Testis (tissue), 3 donors: Measurements from ENCODE around the gene RBM4. TPM values are rescaled to one million over a fixed set of nuclear protein-coding genes. Genes with fewer than 3 reads are reported as not detected.

Experiments used
- DNase-seq: peaks from one replicate; pipeline ENCODE4 v3.0.0-alpha.2; 2019
- H3K27ac ChIP-seq, 2 donors: fragments of 200-600 bp; sonication (generic); one replicate each; pipeline ENCODE4 v1.5.1; 2019
- H3K27me3 ChIP-seq: fragments of 200-600 bp; sonication (generic); one replicate; pipeline ENCODE4 v1.5.1; 2019
- H3K36me3 ChIP-seq: fragments of 200-600 bp; sonication (generic); one replicate; pipeline ENCODE4 v1.5.1; 2017; ENCODE audit warnings: low read depth; ENCODE audit errors: missing control alignments
- H3K4me1 ChIP-seq: fragments of 200-600 bp; sonication (generic); one replicate; pipeline ENCODE4 v1.5.1; 2019
- H3K4me3 ChIP-seq, 2 donors: fragments of 200-600 bp; sonication (generic); one replicate each; pipeline ENCODE4 v1.5.1; 2017 to 2019
- H3K9me3 ChIP-seq: fragments of 200-600 bp; sonication (generic); one replicate; pipeline ENCODE4 v1.5.1; 2017
- POLR2A ChIP-seq: fragments of 450-650 bp; IDR thresholded peaks from one replicate; pipeline ENCODE4 v1.6.1; 2017; ENCODE audit warnings: antibody characterized with exemption, mild to moderate bottlenecking, moderate library complexity
- WGBS, 2 donors: methylation state at CpG; one replicate each; pipeline ENCODE4 v1.1.5; 2018; 5-methylcytosine and 5-hydroxymethylcytosine counted together
- intact Hi-C: fragments of 100-400 bp; cut with DNase I; formaldehyde crosslinking; loops from one replicate; pipeline ENCODE4 v1.15.1; 2023; ENCODE audit warnings: low total_unique reads
- polyA plus RNA-seq: library from polyadenylated mRNA; stranded (reverse); fragments of 350-450 nt; fragmentation: Illumina TruSeq; extraction: RNeasy Lipid Tissue Mini Kit (QIAGEN cat#74804); gene quantifications from one replicate; pipeline ENCODE4 v1.2.3, GENCODE V29; 2014; ENCODE audit warnings: low read depth, low replicate concordance; ENCODE audit not compliant: insufficient read depth
- total RNA-seq, 2 donors: library from RNA; depleted of rRNA; stranded (reverse); fragments of >200 nt; gene quantifications; one replicate each; pipeline ENCODE4 v1.2.3, GENCODE V29; 2016
- TF ChIP-seq, protein P1 (sequence below), 3 experiments: fragments of 450-650 bp in 2 of 3; fragments of 200-600 bp in 1 of 3; sonication (generic) in 1 of 3; IDR thresholded peaks; one replicate each; pipeline ENCODE4 v1.5.1; 2016 to 2019; ENCODE audit warnings: antibody characterized with exemption in 3 of 3, mild to moderate bottlenecking in 2 of 3, moderate library complexity in 1 of 3

Gene RBM4
- total and polyA plus RNA-seq, 3 donors from 2014 or later: 95.2 to 137 (median 123) TPM

DNA sequence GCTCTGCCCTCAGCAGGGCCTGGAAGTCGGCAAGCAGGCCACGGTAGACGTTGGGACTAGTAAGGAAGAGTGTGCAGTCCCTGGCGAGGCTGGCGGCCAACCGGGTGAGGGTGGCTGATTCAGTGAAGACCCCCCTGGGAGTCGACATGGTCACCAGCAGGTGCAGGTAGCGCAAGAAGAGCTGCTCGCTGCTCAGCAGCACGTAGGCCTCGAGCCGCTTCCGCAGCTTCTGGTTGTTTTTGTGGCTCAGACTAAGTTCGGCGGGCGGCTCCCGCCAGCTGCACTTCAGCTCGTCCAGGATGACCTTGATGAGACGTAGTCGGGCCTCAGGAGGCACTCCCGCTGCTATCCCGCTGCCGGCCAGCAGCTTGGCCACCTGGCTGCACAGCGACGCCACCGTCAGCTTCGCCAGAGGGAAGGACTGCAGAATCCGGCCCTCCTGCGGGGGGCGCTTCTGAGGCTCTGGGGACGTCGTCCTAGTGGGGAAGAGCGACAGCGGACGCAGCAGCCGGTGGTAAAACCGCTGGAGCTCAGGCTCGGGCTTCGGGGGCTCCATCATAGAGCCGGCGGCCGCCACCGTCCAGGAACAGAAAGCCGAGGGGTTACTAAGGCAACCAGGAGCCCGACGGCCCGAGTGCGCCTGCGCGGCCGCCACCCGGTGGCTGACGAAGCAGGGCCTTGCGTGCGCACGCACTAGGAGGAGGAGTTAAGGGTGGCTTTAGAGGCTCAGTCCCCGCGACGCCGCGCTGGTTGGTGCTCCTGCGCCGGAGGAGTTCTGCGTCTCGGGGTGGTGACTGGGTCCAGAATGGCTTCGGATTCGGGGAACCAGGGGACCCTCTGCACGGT lies 45.8 kb upstream of the RBM4 start, which contains the start of the genes CCDC87 and CCS:
Gene CCDC87, minus strand, starts transcription at position 607 of the 846 bp plus-strand sequence. Its CDS starts 48 bp downstream, at position 559.
Gene CCS, plus strand, starts transcription at position 729 of the 846 bp plus-strand sequence. Its CDS starts 77 bp downstream, at position 806.
- peak; percentile 98 for DNase-seq
- Histone ChIP-seq H3K4me3 (peak within 1 kb of the TSS; percentile 58 to 71), H3K9me3 (no peaks in the 10 kb centered on the region), H3K27ac (peak within 1 kb of the TSS; percentile 71 to 84), H3K4me1 (peaks cover 24% of the 10 kb centered on the region), H3K27me3 (no peaks in the 10 kb centered on the region), H3K36me3 (no peaks in the 10 kb centered on the region)
- 4 to 9% methylated on average over 25 to 68 of the region's 68 CpGs for WGBS, 2 donors
- intact Hi-C loops: no loop called here
- peak; percentile 71 for TF ChIP-seq POLR2A
- TF ChIP-seq, protein P1, sequence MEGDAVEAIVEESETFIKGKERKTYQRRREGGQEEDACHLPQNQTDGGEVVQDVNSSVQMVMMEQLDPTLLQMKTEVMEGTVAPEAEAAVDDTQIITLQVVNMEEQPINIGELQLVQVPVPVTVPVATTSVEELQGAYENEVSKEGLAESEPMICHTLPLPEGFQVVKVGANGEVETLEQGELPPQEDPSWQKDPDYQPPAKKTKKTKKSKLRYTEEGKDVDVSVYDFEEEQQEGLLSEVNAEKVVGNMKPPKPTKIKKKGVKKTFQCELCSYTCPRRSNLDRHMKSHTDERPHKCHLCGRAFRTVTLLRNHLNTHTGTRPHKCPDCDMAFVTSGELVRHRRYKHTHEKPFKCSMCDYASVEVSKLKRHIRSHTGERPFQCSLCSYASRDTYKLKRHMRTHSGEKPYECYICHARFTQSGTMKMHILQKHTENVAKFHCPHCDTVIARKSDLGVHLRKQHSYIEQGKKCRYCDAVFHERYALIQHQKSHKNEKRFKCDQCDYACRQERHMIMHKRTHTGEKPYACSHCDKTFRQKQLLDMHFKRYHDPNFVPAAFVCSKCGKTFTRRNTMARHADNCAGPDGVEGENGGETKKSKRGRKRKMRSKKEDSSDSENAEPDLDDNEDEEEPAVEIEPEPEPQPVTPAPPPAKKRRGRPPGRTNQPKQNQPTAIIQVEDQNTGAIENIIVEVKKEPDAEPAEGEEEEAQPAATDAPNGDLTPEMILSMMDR (IDR thresholded peaks at IDR 0.05): peak; percentile 48 to 81 (median 78)

GRCh38 chr11:66593303-66593635 lies 45.2 kb upstream of the RBM4 start:
- Histone ChIP-seq H3K4me1 (peaks cover 24% of the 10 kb centered on the region), H3K27ac (peak overlapping the region; percentile 71 to 84), H3K4me3 (peak overlapping the region; percentile 58 to 71), H3K36me3 (no peaks in the 10 kb centered on the region), H3K9me3 (no peaks in the 10 kb centered on the region), H3K27me3 (no peaks in the 10 kb centered on the region)
- intact Hi-C loops: no loop called here
- TF ChIP-seq, protein P1 (IDR thresholded peaks at IDR 0.05): no peak
- no peak for TF ChIP-seq POLR2A
- 3 to 7% methylated on average over 11 to 12 of the region's 12 CpGs for WGBS, 2 donors
- DNase-seq: no peak

- H3K27ac ChIP-seq: peak overlapping the region; percentile 71 to 84
- peaks cover 24% of the 10 kb centered on the region for H3K4me1 ChIP-seq
- H3K9me3 ChIP-seq: no peaks in the 10 kb centered on the region
These were observed 44.9 kb upstream of the RBM4 start for GRCh38 chr11:66593650-66594049.

DNA sequence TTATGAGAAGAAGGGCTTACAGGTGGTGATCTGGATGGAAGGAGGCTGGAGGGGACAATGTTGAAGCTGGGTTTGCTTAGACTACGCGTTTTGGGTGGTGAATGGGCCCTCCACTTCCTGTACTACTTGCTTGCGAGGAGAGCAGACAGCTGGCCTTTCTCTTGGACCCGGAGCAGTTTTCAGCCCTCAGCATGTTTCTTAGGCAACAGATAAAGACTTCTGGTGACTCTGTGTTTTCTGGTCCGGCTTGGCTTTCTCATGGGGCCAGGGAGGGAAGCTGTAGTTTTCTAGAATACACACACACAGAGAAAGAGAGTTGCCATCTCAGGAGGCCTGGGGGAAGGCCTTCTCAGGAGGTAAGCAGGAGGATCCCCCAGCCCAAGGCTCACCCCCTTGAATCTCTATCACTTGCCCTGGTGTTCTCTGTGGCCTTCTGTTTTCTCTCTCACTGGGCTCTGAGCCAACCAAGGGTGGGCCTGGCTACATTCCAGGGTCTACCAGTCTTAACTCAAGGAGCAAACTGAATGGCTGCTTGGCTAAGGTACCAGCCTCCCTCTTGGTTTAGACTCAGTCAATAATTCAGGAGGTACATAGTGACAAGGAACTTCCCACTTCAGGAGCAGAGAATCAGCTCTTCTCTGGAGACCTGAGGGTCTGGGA lies 43.1 kb upstream of the RBM4 start:
- no peaks in the 10 kb centered on the region for H3K27me3 ChIP-seq
- H3K36me3 ChIP-seq: no peaks in the 10 kb centered on the region
- H3K27ac ChIP-seq: peak overlapping the region; percentile 68 to 69
- WGBS, 2 donors: 27 to 37% methylated on average over 5 of the region's 5 CpGs
- no peak overlapping the region for H3K4me3 ChIP-seq
- intact Hi-C loops: no loop called here
- TF ChIP-seq POLR2A: no peak
- TF ChIP-seq, protein P1 (IDR thresholded peaks at IDR 0.05): no peak
- DNase-seq: peak; percentile 66
- peaks cover 35% of the 10 kb centered on the region for H3K4me1 ChIP-seq
- no peaks in the 10 kb centered on the region for H3K9me3 ChIP-seq

More at GRCh38 chr11:66593650-66594049, 44.9 kb upstream of the RBM4 start:
- no peak for DNase-seq
- TF ChIP-seq POLR2A: no peak
- TF ChIP-seq, protein P1 (IDR thresholded peaks at IDR 0.05): no peak
- Histone ChIP-seq H3K4me3 (peak overlapping the region; percentile 58 to 71), H3K27me3 (no peaks in the 10 kb centered on the region), H3K36me3 (no peaks in the 10 kb centered on the region)
- WGBS, 2 donors: 42 to 46% methylated on average over 7 of the region's 7 CpGs
- intact Hi-C loops: no loop called here
